ENCODE results near the gene TBCEL. TPM values are rescaled to one million over a fixed set of nuclear protein-coding genes. Genes with fewer than 3 reads are reported as not detected.

The TBCEL gene
- total RNA-seq, 1 experiment from 2014 or later: 11.6 TPM

DNA sequence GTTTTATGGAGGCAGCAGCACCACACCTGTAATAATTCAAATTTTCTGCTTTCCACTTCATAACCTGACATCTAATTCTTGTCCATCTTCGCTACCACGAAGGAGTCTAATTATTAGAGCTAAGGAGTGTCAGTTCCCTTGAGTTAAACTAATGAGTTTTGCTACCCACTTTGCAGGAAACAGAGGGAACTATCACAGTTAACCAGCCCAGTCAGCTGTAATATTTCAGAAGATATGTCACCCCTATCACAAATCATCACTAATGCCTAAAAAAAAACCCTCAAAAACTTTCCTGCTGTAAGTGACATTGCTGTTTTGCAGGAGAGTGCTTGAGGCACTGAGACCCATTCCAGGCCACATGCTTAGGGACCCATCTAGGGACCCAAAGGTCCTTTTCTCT lies 85.6 kb downstream of the TBCEL start:
- Histone ChIP-seq H3K27ac (no peak overlapping the region), H3K79me2 (ENCODE audit: low read depth) (no peaks in the 10 kb centered on the region), H3K4me2 (no peak overlapping the region), H3K27me3 (ENCODE audit: insufficient read depth, low read depth) (peaks cover 92% of the 10 kb centered on the region), H3K4me1 (replicated peaks; ENCODE audit: insufficient read depth) (no peaks in the 10 kb centered on the region), H3K9me2 (ENCODE audit: insufficient read depth) (no peaks in the 10 kb centered on the region), H4K20me1 (ENCODE audit: insufficient read depth) (no peaks in the 10 kb centered on the region), H3K9me3 (ENCODE audit: insufficient read depth, low read depth) (no peaks in the 10 kb centered on the region), H2AFZ (no peak overlapping the region), H3K4me3 (no peak overlapping the region), H3F3A (ENCODE audit: insufficient read depth, low read depth) (no peaks in the 10 kb centered on the region), H3K36me3 (ENCODE audit: low read depth) (no peaks in the 10 kb centered on the region)
- no TSS peak for BruUV-seq (replicated peaks)
- CTCF ChIA-PET: no interaction called here
- POLR2A ChIA-PET (ENCODE audit: unreplicated experiment): no interaction called here
- TF ChIP-seq, protein P1, sequence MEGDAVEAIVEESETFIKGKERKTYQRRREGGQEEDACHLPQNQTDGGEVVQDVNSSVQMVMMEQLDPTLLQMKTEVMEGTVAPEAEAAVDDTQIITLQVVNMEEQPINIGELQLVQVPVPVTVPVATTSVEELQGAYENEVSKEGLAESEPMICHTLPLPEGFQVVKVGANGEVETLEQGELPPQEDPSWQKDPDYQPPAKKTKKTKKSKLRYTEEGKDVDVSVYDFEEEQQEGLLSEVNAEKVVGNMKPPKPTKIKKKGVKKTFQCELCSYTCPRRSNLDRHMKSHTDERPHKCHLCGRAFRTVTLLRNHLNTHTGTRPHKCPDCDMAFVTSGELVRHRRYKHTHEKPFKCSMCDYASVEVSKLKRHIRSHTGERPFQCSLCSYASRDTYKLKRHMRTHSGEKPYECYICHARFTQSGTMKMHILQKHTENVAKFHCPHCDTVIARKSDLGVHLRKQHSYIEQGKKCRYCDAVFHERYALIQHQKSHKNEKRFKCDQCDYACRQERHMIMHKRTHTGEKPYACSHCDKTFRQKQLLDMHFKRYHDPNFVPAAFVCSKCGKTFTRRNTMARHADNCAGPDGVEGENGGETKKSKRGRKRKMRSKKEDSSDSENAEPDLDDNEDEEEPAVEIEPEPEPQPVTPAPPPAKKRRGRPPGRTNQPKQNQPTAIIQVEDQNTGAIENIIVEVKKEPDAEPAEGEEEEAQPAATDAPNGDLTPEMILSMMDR (conservative IDR thresholded peaks at IDR 0.05): no peak
- TF ChIP-seq EZH2 (IDR thresholded peaks at IDR 0.05; ENCODE audit: low read depth): no peak
- DNase-seq: no peak
- intact Hi-C loops (cut with micrococcal nuclease; ENCODE audit: unreplicated experiment): no loop called here

DNA sequence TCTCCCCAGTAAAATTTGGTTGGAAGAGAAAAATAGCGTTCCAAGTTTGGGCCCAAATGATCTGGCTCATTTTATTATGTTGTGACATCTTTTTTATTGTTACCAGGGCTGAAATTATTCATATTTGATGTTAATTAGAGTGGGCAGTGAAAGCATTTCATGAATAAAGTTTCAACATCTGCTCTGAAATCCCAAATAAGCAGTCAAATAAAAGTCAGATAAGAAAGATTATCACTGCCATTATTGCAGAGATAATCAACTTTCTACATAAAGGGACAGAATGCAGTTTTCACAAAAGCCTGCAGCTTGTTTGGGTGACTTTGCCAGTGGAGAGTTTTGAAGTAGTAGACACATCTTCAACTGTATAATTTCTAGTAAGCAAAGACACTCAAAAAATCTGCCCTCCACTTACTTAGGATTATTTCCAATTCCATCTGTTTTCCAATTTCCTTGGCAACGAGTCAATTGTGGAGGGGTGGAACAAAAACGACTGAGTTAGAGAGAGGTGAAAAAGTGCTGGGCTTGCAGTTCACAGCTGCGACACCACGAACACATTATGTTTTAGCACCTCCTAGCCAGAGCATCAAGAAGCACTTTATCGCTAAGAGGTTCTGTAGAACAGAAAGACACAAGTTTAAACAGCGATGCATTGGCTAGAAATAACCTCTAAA lies 86.1 kb downstream of the TBCEL start:
- Histone ChIP-seq H3K4me3 (no peak overlapping the region), H3F3A (ENCODE audit: insufficient read depth, low read depth) (no peaks in the 10 kb centered on the region), H3K36me3 (ENCODE audit: low read depth) (no peaks in the 10 kb centered on the region), H3K4me1 (replicated peaks; ENCODE audit: insufficient read depth) (no peaks in the 10 kb centered on the region), H3K27me3 (ENCODE audit: insufficient read depth, low read depth) (peaks cover 87% of the 10 kb centered on the region), H3K27ac (no peak overlapping the region), H4K20me1 (ENCODE audit: insufficient read depth) (no peaks in the 10 kb centered on the region), H3K4me2 (no peak overlapping the region), H3K79me2 (ENCODE audit: low read depth) (no peaks in the 10 kb centered on the region), H2AFZ (no peak overlapping the region), H3K9me2 (ENCODE audit: insufficient read depth) (no peaks in the 10 kb centered on the region), H3K9me3 (ENCODE audit: insufficient read depth, low read depth) (no peaks in the 10 kb centered on the region)
- POLR2A ChIA-PET (ENCODE audit: unreplicated experiment): no interaction called here
- CTCF ChIA-PET: no interaction called here
- TF ChIP-seq, protein P1 (conservative IDR thresholded peaks at IDR 0.05): no peak
- no peak for TF ChIP-seq EZH2 (IDR thresholded peaks at IDR 0.05; ENCODE audit: low read depth)
- no peak for DNase-seq
- intact Hi-C loops (cut with micrococcal nuclease; ENCODE audit: unreplicated experiment): loop anchor here (10.0 kb wide), 2 partner anchors 425 to 595 kb away; partner anchors contain the start of gene GRIK4
- no TSS peak for BruUV-seq (replicated peaks)

DNA sequence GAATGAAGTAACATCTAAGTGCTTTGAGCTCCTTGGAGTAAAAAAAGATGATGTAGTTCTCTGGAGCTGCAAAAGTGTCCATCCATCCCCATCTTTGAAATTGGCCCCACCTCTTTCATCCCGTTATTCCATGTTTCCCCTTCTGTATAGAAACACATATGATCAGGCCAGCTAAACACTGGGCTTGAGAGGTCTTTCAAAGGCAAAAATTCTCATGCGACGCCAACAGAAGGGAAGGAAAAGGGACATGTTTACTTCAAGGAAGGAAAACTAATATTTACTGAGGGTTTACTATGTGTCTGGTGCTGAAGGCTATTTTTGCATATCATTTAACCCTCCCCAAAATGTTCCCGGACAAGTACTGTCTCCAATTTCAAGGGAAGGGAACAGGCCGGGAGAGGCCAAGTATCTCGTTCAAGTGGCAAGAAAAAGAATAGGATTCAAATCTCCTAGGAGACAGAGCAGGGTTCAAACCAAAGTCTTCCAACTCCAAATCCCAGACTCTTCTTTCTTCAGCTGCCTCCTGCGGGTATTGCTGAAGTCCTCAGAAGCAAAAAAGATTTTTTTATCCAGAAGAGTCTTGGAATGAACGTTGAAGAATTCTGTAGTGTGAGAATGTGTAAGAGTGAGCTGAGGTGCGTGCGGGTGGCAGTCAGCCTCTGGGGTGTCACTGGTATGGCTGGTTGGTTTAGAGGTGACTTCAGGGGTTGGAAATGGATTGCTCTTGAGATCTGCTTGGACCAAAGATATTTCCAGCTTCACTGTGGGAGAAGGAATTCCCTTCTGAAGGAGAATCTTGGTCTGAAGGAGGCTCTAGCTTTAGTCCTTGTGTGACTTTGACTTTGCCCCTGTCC lies 87.2 kb downstream of the TBCEL start:
- Histone ChIP-seq H3K4me1 (replicated peaks; ENCODE audit: insufficient read depth) (no peaks in the 10 kb centered on the region), H3K79me2 (ENCODE audit: low read depth) (no peaks in the 10 kb centered on the region)

More for the DNA sequence above, 87.2 kb downstream of the TBCEL start:
- CTCF ChIA-PET: no interaction called here
- POLR2A ChIA-PET (ENCODE audit: unreplicated experiment): no interaction called here
- H3F3A ChIP-seq (ENCODE audit: insufficient read depth, low read depth): no peaks in the 10 kb centered on the region
- no peak overlapping the region for H3K4me3 ChIP-seq
- no peaks in the 10 kb centered on the region for H3K36me3 ChIP-seq (ENCODE audit: low read depth)
- intact Hi-C loops (cut with micrococcal nuclease; ENCODE audit: unreplicated experiment): loop anchor here (10.0 kb wide), 2 partner anchors 426 to 596 kb away; partner anchors contain the start of gene GRIK4
- no peaks in the 10 kb centered on the region for H3K9me3 ChIP-seq (ENCODE audit: insufficient read depth, low read depth)
- DNase-seq: no peak
- no peak overlapping the region for H3K4me2 ChIP-seq
- H4K20me1 ChIP-seq (ENCODE audit: insufficient read depth): no peaks in the 10 kb centered on the region
- TF ChIP-seq EZH2 (IDR thresholded peaks at IDR 0.05; ENCODE audit: low read depth): no peak
- TF ChIP-seq, protein P1 (conservative IDR thresholded peaks at IDR 0.05): no peak
- no TSS peak for BruUV-seq (replicated peaks)
- no peak overlapping the region for H2AFZ ChIP-seq
- peaks cover 83% of the 10 kb centered on the region for H3K27me3 ChIP-seq (ENCODE audit: insufficient read depth, low read depth)
- H3K9me2 ChIP-seq (ENCODE audit: insufficient read depth): no peaks in the 10 kb centered on the region
- H3K27ac ChIP-seq: no peak overlapping the region

Measured in PC-9 (cell line).